WTC11 (cell line): ENCODE data around the gene SCUBE3. TPM values are rescaled to one million over a fixed set of nuclear protein-coding genes. Genes with fewer than 3 reads are reported as not detected.

Experiments used
- ATAC-seq: fragments of 200-7000 bp; cut with Tn5 transposase; 2 replicates; pipeline ENCODE4 v1.10.0; 2021; ENCODE audit warnings: mild to moderate bottlenecking, moderate library complexity
- CTCF ChIA-PET: fragments of 300-600 bp; sonication (Branson Sonifier 250); formaldehyde crosslinking; loops from one replicate; lab custom pipeline; 2021; ENCODE audit warnings: antibody characterized with exemption; lab: Charles Lee
- POLR2A ChIA-PET: fragments of 350-600 bp; sonication (Branson Sonifier 250); formaldehyde crosslinking; loops from one replicate; lab custom pipeline; 2021; ENCODE audit warnings: antibody characterized with exemption; lab: Charles Lee
- DNase-seq: peaks from one replicate; pipeline ENCODE4 v3.0.0; 2021; ENCODE audit warnings: low spot score
- H3K27ac Mint-ChIP-seq: 2 replicates; pipeline ENCODE4 v1.8.0; 2021; ENCODE audit warnings: mixed read lengths
- H3K27me3 Mint-ChIP-seq: 2 replicates; pipeline ENCODE4 v1.8.0; 2021; ENCODE audit warnings: low read depth, mild to moderate bottlenecking, moderate library complexity, mixed read lengths
- H3K36me3 Mint-ChIP-seq: 2 replicates; pipeline ENCODE4 v1.8.0; 2021; ENCODE audit warnings: mixed read lengths
- H3K4me1 Mint-ChIP-seq: 2 replicates; pipeline ENCODE4 v1.8.0; 2022; ENCODE audit warnings: mixed read lengths
- H3K4me3 Mint-ChIP-seq: 2 replicates; pipeline ENCODE4 v1.8.0; 2021; ENCODE audit warnings: mild to moderate bottlenecking, moderate library complexity, mixed read lengths
- H3K9me3 Mint-ChIP-seq: 2 replicates; pipeline ENCODE4 v1.8.0; 2021; ENCODE audit warnings: mixed read lengths
- ARID4B ChIP-seq: sonication (generic); formaldehyde crosslinking; IDR thresholded peaks from 2 replicates; pipeline ENCODE4 v1.8.0; 2023; ENCODE audit warnings: missing genetic modification reagents, mild to moderate bottlenecking, borderline replicate concordance
- ATF1 ChIP-seq: sonication (generic); formaldehyde crosslinking; IDR thresholded peaks from 2 replicates; pipeline ENCODE4 v1.8.1; 2023; ENCODE audit warnings: mild to moderate bottlenecking, moderate library complexity, missing genetic modification reagents
- ATF6 ChIP-seq: sonication (generic); formaldehyde crosslinking; IDR thresholded peaks from 2 replicates; pipeline ENCODE4 v1.8.1; 2023; ENCODE audit warnings: mild to moderate bottlenecking, missing genetic modification reagents
- CREM ChIP-seq: sonication (generic); formaldehyde crosslinking; IDR thresholded peaks from 2 replicates; pipeline ENCODE4 v1.8.1; 2022; ENCODE audit warnings: mild to moderate bottlenecking, missing genetic modification reagents, moderate library complexity
- ELF4 ChIP-seq: sonication (generic); formaldehyde crosslinking; IDR thresholded peaks from 2 replicates; pipeline ENCODE4 v1.8.1; 2022; ENCODE audit warnings: low read depth, mild to moderate bottlenecking, moderate library complexity, missing genetic modification reagents
- FOXJ3 ChIP-seq: sonication (generic); formaldehyde crosslinking; IDR thresholded peaks from 2 replicates; pipeline ENCODE4 v1.9.0; 2021; ENCODE audit warnings: missing genetic modification reagents, mild to moderate bottlenecking, borderline replicate concordance
- HMGA2 ChIP-seq: fragments of 250-450 bp; sonication (Bioruptor Pico); IDR thresholded peaks from 2 replicates; pipeline ENCODE4 v1.4.0; 2021; ENCODE audit warnings: mild to moderate bottlenecking, moderate library complexity
- JUN ChIP-seq: sonication (generic); formaldehyde crosslinking; IDR thresholded peaks from 2 replicates; pipeline ENCODE4 v1.8.0; 2023; ENCODE audit warnings: mild to moderate bottlenecking, missing genetic modification reagents
- KAT7 ChIP-seq: sonication (generic); formaldehyde crosslinking; IDR thresholded peaks from 2 replicates; pipeline ENCODE4 v1.8.1; 2023; ENCODE audit warnings: missing genetic modification reagents, mild to moderate bottlenecking, borderline replicate concordance
- NFATC4 ChIP-seq: fragments of 250-450 bp; sonication (Bioruptor Pico); IDR thresholded peaks from 2 replicates; pipeline ENCODE4 v1.9.0; 2021; ENCODE audit warnings: mild to moderate bottlenecking
- OVOL2 ChIP-seq: fragments of 250-450 bp; sonication (Bioruptor Pico); IDR thresholded peaks from 2 replicates; pipeline ENCODE4 v1.9.0; 2021; ENCODE audit warnings: mild to moderate bottlenecking, borderline replicate concordance
- PRDM15 ChIP-seq: sonication (generic); formaldehyde crosslinking; IDR thresholded peaks from 2 replicates; pipeline ENCODE4 v1.8.0; 2022; ENCODE audit warnings: missing genetic modification reagents
- RORB ChIP-seq: fragments of 250-450 bp; sonication (Bioruptor Pico); IDR thresholded peaks from 2 replicates; pipeline ENCODE4 v1.9.0; 2021; ENCODE audit warnings: mild to moderate bottlenecking
- TCF7 ChIP-seq: sonication (generic); formaldehyde crosslinking; IDR thresholded peaks from 2 replicates; pipeline ENCODE4 v1.8.0; 2022; ENCODE audit warnings: mild to moderate bottlenecking, low read depth, missing genetic modification reagents, moderate library complexity
- TP53 ChIP-seq: sonication (generic); formaldehyde crosslinking; IDR thresholded peaks from 2 replicates; pipeline ENCODE4 v1.8.1; 2023; ENCODE audit warnings: mild to moderate bottlenecking, missing genetic modification reagents
- ZBTB21 ChIP-seq: sonication (generic); formaldehyde crosslinking; IDR thresholded peaks from 2 replicates; pipeline ENCODE4 v1.8.1; 2023; ENCODE audit warnings: mild to moderate bottlenecking, missing genetic modification reagents, borderline replicate concordance
- ZNF138 ChIP-seq: sonication (generic); formaldehyde crosslinking; conservative IDR thresholded peaks from 2 replicates; pipeline ENCODE4 v1.8.1; 2022; ENCODE audit warnings: mild to moderate bottlenecking, moderate library complexity, missing genetic modification reagents
- ZNF263 ChIP-seq: sonication (generic); formaldehyde crosslinking; IDR thresholded peaks from 2 replicates; pipeline ENCODE4 v1.8.1; 2022; ENCODE audit warnings: low read depth, mild to moderate bottlenecking, moderate library complexity, missing genetic modification reagents
- ZNF423 ChIP-seq: fragments of 250-450 bp; sonication (Bioruptor Pico); IDR thresholded peaks from 2 replicates; pipeline ENCODE4 v2.1.2; 2022; ENCODE audit warnings: mild to moderate bottlenecking, moderate library complexity
- ZNF512 ChIP-seq: sonication (generic); formaldehyde crosslinking; IDR thresholded peaks from 2 replicates; pipeline ENCODE4 v1.8.1; 2022; ENCODE audit warnings: missing genetic modification reagents, borderline replicate concordance
- ZNF671 ChIP-seq: fragments of 250-450 bp; sonication (Bioruptor Pico); IDR thresholded peaks from 2 replicates; pipeline ENCODE4 v1.8.0; 2021; ENCODE audit warnings: mild to moderate bottlenecking
- ZSCAN18 ChIP-seq: fragments of 250-450 bp; sonication (Bioruptor Pico); IDR thresholded peaks from 2 replicates; pipeline ENCODE4 v2.1.2; 2022; ENCODE audit warnings: mild to moderate bottlenecking, moderate library complexity
- total RNA-seq: library from RNA; stranded (reverse); gene quantifications from 3 replicates; pipeline ENCODE4 v1.2.3, GENCODE V29; 2021

SCUBE3 gene
- total RNA-seq, 1 experiment from 2014 or later, result 2.1 TPM

GRCh38 chr6:35244551-35244950 is 30.8 kb downstream of the SCUBE3 start:
- peaks cover 15% of the 10 kb centered on the region for H3K27me3 Mint-ChIP-seq
- TF ChIP-seq ATF1 (no peak), ZNF671 (no peak), ELF4 (CRISPR knock-in tag) (no peak), FOXJ3 (CRISPR knock-in tag) (no peak), ARID4B (CRISPR knock-in tag) (no peak), TCF7 (CRISPR knock-in tag) (no peak), ZSCAN18 (CRISPR knock-in tag) (no peak), JUN (no peak), ZNF263 (no peak), TP53 (no peak)
- H3K27ac Mint-ChIP-seq, result no peak overlapping the region
- CTCF ChIA-PET, result no interaction called here
- no peak for DNase-seq
- POLR2A ChIA-PET, result no interaction called here
- no peak for ATAC-seq
- no peaks in the 10 kb centered on the region for H3K36me3 Mint-ChIP-seq
- H3K4me1 Mint-ChIP-seq, result peaks cover 36% of the 10 kb centered on the region
- no peak overlapping the region for H3K4me3 Mint-ChIP-seq
- H3K9me3 Mint-ChIP-seq, result no peaks in the 10 kb centered on the region

GRCh38 chr6:35247642-35248231 is 34.0 kb downstream of the SCUBE3 start:
- peaks cover 19% of the 10 kb centered on the region for H3K4me1 Mint-ChIP-seq
- ATAC-seq, result no peak
- H3K9me3 Mint-ChIP-seq, result no peaks in the 10 kb centered on the region
- no peaks in the 10 kb centered on the region for H3K27me3 Mint-ChIP-seq
- CTCF ChIA-PET, result interaction anchor here (1.4 kb wide), 1 partner anchor 42 kb away, joined by 3 read pairs; no protein-coding TSS in a partner anchor
- no peak overlapping the region for H3K27ac Mint-ChIP-seq
- no peaks in the 10 kb centered on the region for H3K36me3 Mint-ChIP-seq
- POLR2A ChIA-PET, result no interaction called here
- DNase-seq, result no peak
- no peak overlapping the region for H3K4me3 Mint-ChIP-seq
- no peak for TF ChIP-seq ATF6 (CRISPR knock-in tag)
- no peak for TF ChIP-seq ZBTB21 (CRISPR knock-in tag)
- no peak for TF ChIP-seq ZNF512 (CRISPR knock-in tag)
- TF ChIP-seq ZNF423 (CRISPR knock-in tag), result no peak
- no peak for TF ChIP-seq OVOL2 (CRISPR knock-in tag)
- no peak for TF ChIP-seq ZNF138
- no peak for TF ChIP-seq HMGA2 (CRISPR knock-in tag)
- no peak for TF ChIP-seq RORB (CRISPR knock-in tag)
- no peak for TF ChIP-seq NFATC4 (CRISPR knock-in tag)
- no peak for TF ChIP-seq PRDM15 (CRISPR knock-in tag)
- no peak for TF ChIP-seq CREM
- TF ChIP-seq KAT7 (CRISPR knock-in tag), result no peak
